ENCODE data around the gene PHKA1.
"Not testable (repeated sequence)": the region's sequence is repeated elsewhere in the genome, so short reads cannot be mapped to it uniquely, and the experiment has no call there.

The PHKA1 gene

DNA sequence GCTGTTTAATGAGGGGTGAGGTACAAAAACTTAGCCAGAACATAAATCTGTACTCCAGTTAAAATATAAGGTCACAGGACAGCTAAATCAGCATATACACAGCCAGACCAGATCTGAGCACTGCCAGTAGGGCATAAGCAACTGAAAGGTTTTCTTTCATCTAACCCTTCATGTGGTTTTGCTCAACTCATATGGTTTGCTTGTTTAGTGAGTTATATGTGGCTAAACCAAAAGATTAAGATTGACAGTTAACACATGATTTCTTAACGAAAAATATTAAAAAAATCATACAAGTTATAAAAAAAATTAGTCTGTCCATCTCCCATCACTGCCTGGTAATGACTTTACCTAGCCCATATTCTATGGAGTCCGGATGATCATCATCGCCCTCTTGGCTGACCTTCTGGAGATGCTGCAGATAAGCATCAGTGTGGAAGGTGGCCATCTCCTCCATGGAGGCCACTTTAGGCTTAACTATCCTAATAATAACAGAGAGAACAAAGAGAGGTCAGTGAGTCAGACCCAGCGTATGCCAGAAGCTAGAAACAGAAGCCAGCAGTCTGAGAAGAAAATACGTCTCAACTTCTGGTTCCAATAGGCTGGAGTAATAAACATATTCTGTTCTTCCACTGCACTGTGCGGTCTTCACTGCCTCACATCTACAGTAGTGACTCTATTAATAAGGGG is 145.6 kb downstream of the PHKA1 start:
- H3K4me3 Mint-ChIP-seq, result no peak overlapping the region

DNA sequence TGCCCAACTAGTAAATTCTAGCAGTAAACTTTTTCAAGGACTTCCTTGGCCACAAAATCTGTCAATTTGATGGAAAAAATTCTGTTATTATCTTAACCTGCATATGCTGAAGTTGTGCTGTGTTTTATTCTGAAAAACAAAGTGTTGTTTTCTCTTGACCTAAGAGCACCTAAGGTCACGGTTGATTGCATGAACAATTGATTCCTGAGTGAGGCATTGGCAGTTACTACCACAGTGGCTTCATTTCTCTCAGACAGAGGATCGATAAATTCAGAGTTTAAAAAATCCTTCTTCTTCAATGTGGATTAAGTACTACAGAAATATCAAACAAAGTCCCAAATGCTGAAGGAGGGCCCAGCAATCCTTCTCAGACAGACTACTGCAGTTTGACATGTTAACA is 147.7 kb downstream of the PHKA1 start:
- no peak overlapping the region for H3K27ac Mint-ChIP-seq
- H3K4me1 Mint-ChIP-seq, result no peaks in the 10 kb centered on the region
- ATAC-seq, result no peak
- H3K4me3 Mint-ChIP-seq, result no peak overlapping the region
- DNase-seq (ENCODE audit: low spot score in 2 of 2), result no peak
- H3K36me3 Mint-ChIP-seq, result peaks cover 79% of the 10 kb centered on the region
- H3K9me3 Mint-ChIP-seq, result no peaks in the 10 kb centered on the region

More for the DNA sequence above, 145.6 kb downstream of the PHKA1 start:
- no peaks in the 10 kb centered on the region for H3K9me3 Mint-ChIP-seq
- H3K36me3 Mint-ChIP-seq, result peaks cover 65% of the 10 kb centered on the region
- ATAC-seq, result no peak
- DNase-seq (ENCODE audit: low spot score in 2 of 2), result no peak
- H3K27ac Mint-ChIP-seq, result no peak overlapping the region
- no peaks in the 10 kb centered on the region for H3K4me1 Mint-ChIP-seq

DNA sequence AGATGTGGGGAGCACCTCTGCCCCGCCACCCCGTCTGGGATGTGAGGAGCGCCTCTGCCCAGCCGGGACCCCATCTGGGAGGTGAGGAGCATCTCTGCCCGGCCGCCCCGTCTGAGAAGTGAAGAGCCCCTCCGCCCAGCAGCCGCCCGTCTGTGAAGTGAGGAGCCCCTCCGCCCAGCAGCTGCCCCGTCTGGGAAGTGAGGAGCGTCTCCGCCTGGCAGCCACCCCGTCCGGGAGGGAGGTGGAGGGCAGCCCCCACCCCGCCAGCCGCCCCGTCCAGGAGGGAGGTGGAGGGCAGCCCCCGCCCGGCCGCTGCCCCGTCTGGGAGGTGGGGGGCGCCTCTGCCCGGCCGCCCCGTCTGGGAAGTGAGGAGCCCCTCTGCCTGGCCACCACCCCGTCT is 154.5 kb downstream of the PHKA1 start:
- not testable (repeated sequence) for ATAC-seq; H3K27ac Mint-ChIP-seq; H3K9me3 Mint-ChIP-seq; H3K4me3 Mint-ChIP-seq; DNase-seq (ENCODE audit: low spot score in 2 of 2)
- H3K36me3 Mint-ChIP-seq, result peaks cover 38% of the 10 kb centered on the region
- H3K4me1 Mint-ChIP-seq, result peaks cover 15% of the 10 kb centered on the region

DNA sequence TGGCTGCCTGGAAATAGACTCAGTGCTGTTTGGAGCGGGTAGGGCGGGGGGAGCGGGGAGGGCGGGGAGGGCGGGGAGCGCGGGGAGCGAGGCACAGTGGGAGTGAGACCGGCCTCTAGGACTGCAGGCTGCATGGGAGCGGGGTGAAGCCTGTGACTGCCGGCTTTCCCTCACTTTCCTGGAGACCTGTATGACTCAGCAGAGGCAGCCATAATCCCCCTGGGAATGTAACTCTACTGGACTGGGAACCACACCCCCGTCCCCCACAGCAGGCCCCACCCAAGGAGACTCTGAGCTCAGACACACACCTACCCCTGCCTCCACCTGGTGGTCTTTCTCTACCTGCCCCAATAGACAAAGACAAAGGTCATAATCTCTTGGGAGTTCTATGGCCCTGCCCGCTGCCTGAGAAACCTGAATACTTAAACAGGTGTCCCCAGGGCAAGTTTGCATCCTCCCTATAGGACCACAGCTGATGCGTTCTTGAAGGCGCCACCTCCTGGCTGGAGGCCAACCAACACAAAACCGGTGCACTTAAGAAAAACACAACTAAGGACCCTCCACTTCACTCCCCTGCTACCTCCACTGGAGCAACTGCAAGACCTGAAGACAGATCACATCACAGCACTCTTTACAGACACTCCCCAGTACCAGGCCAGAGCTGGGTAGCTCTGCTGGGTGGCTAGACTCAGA is 159.5 kb downstream of the PHKA1 start:
- no peak overlapping the region for H3K27ac Mint-ChIP-seq
- peaks cover 13% of the 10 kb centered on the region for H3K36me3 Mint-ChIP-seq
- peaks cover 15% of the 10 kb centered on the region for H3K4me1 Mint-ChIP-seq
- ATAC-seq (no peak), DNase-seq (ENCODE audit: low spot score in 2 of 2) (no peak)
- no peak overlapping the region for H3K4me3 Mint-ChIP-seq
- H3K9me3 Mint-ChIP-seq, result no peaks in the 10 kb centered on the region

DNA sequence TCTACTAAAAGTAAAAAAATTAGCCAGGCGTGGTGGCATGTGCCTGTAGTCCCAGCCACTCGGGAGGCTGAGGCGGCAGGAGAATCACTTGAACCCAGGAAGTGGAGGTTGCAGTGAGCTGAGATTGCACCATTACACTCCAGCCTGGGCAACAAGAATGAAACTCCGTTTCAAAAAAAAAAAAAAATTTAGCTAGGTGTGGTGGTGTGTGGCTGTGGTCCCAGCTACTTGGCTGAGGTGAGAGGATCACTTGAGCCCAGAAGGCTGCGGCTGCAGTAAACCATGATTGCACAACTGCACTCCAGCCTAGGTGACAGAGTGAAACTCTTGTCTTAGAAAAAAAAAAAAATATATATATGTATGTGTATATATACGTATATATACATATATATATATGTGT is 161.7 kb downstream of the PHKA1 start:
- H3K27ac Mint-ChIP-seq; H3K4me3 Mint-ChIP-seq; H3K9me3 Mint-ChIP-seq; H3K36me3 Mint-ChIP-seq; ATAC-seq; DNase-seq (ENCODE audit: low spot score in 2 of 2): not testable (repeated sequence)
- H3K4me1 Mint-ChIP-seq, result peaks cover 14% of the 10 kb centered on the region

DNA sequence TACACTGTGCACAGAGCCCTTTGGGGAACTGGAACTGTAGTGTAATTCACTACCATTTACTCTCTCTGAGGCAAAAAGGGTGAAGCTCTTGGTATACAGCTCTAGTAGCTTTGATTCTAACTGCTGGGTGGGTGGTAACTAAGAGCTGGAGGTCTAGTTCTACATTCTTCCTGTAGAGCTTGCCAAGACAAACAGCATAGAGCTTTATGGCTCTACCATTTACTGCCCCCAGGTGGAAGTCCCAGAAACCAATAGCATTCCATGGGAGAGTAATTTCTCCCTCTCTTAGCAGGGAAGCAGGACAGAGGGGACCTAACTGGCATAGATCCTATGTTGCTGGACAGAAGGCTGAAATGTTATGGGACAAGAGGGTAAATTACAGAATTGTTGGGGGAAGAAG is 168.1 kb downstream of the PHKA1 start:
- Mint-ChIP-seq H3K27ac (no peak overlapping the region), H3K4me3 (no peak overlapping the region), H3K4me1 (peaks cover 16% of the 10 kb centered on the region), H3K36me3 (peaks cover 5% of the 10 kb centered on the region), H3K9me3 (no peaks in the 10 kb centered on the region)
- no peak for DNase-seq (ENCODE audit: low spot score in 2 of 2)
- no peak for ATAC-seq

DNA sequence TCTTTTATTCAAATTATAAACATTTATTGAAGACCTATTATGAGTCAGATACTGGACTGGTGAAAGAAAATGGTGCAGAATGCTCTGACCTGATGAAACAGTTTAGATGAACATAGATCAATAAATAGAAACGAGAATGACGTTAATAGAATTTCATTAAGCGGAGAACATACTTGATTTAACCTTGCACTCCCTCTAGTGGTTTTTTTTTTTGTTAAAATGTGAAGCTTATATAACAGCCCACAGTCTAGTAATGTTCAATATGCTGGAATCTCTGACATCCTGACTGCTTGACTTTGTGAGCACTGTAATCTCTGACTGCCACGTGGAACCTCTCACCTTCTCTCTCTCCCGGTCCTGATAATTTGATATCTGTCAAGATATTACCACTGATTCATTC is 173.8 kb downstream of the PHKA1 start:
- Mint-ChIP-seq H3K9me3 (no peaks in the 10 kb centered on the region), H3K4me3 (no peak overlapping the region), H3K4me1 (peaks cover 8% of the 10 kb centered on the region), H3K36me3 (peaks cover 11% of the 10 kb centered on the region), H3K27ac (no peak overlapping the region)
- DNase-seq (ENCODE audit: low spot score in 2 of 2) (no peak), ATAC-seq (no peak)

DNA sequence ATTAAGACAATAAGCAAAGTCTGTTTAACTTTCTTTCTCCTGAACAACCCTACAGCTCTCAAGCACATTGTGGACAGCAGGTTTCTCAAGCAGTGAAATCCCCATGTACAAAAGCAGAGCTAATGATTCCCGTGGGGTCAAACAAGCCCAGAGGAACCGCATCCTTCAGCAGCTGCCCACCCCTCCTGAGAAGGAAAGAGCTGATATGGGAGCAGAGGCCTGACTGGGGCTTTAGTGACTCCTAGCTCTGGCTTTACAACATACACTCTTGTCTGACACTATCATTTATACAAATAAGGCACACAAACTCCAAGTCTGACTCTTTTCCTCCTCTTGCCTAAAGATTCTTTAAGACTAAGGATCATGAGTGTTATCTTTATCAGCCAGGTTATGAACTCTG is 174.3 kb downstream of the PHKA1 start:
- Mint-ChIP-seq H3K27ac (no peak overlapping the region), H3K4me1 (peaks cover 8% of the 10 kb centered on the region), H3K36me3 (peaks cover 11% of the 10 kb centered on the region), H3K9me3 (no peaks in the 10 kb centered on the region), H3K4me3 (no peak overlapping the region)
- ATAC-seq (no peak), DNase-seq (ENCODE audit: low spot score in 2 of 2) (no peak)

DNA sequence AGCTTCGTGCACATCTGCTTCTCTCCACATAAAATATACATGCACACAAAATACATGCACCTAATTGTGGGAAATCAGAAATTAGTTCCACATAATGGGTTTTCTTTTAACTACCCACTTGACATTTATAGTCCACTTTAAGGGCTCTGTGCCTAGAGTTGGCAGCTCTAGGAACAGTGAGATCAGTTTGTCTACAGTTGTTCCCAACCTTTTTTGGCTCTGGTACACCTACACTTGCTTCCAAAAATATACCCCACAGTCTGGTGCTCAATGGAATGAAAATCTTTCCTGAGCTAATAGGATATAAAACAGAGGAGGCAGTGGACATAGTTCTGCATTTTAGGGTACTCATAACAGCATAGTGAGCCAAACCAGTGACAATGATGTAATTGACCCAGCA is 177.6 kb downstream of the PHKA1 start:
- ATAC-seq (no peak), DNase-seq (ENCODE audit: low spot score in 2 of 2) (no peak)
- no peak overlapping the region for H3K4me3 Mint-ChIP-seq
- no peaks in the 10 kb centered on the region for H3K9me3 Mint-ChIP-seq
- peaks cover 8% of the 10 kb centered on the region for H3K4me1 Mint-ChIP-seq
- no peak overlapping the region for H3K27ac Mint-ChIP-seq
- peaks cover 7% of the 10 kb centered on the region for H3K36me3 Mint-ChIP-seq

DNA sequence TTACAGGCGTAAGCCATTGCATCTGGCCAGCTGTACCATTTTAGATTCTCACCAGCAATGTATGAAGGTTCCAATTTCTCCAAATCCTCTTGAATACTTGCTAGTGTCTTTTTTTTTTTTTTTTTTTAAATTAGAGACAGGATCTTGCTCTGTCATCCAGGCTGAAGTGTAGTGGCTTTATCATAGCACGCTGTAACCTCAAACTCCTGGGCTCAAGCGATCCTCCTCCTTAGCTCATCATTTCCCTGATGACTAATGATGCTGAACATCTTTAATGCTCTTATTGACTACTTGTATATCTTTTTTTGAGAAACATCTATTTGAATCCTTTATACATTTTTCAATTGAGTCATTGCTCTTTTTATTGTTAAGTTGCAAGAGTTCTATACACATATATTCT is 181.7 kb downstream of the PHKA1 start:
- Mint-ChIP-seq H3K9me3 (no peaks in the 10 kb centered on the region), H3K27ac (no peak overlapping the region), H3K4me3 (no peak overlapping the region), H3K36me3 (no peaks in the 10 kb centered on the region), H3K4me1 (peaks cover under 1% of the 10 kb centered on the region)
- no peak for ATAC-seq
- DNase-seq (ENCODE audit: low spot score in 2 of 2), result no peak

All from stimulated activated effector memory CD8-positive, alpha-beta T cell treated with anti-CD3 and anti-CD28 coated beads, Interleukin-12 subunit alpha, Interleukin-12 subunit beta, amount 100 ng/mL, for 72 hours (primary cell).